K562 (cell line): ENCODE data around the gene PARP11.

ENCODE experiments used
- MTA2 ChIP-seq: fragments of 450-650 bp; IDR thresholded peaks from 2 replicates; pipeline ENCODE4 v1.6.1; 2016; ENCODE audit warnings: low read depth
- MXI1 ChIP-seq: IDR thresholded peaks from 2 replicates; pipeline ENCODE4 v1.6.1; 2011; ENCODE audit warnings: low read depth, mild to moderate bottlenecking, improper control_type of control experiment, low read length
- MYBL2 ChIP-seq, 2 experiments: fragments of 450-650 bp in 1 of 2; sonication (generic) in 1 of 2; formaldehyde crosslinking in 1 of 2; IDR thresholded peaks; 2 replicates each; pipeline versions ENCODE4 v1.6.1 to v1.8.1; 2017 to 2022; ENCODE audit warnings: borderline replicate concordance in 1 of 2, inconsistent platforms in 1 of 2, low read depth in 1 of 2, mild to moderate bottlenecking in 1 of 2, missing genetic modification reagents in 1 of 2, moderate library complexity in 1 of 2
- NR2F6 ChIP-seq: fragments of 450-650 bp; formaldehyde crosslinking; IDR thresholded peaks from 2 replicates; pipeline ENCODE4 v1.4.0; 2020; ENCODE audit warnings: mild to moderate bottlenecking
- TRIM28 ChIP-seq: fragments of 450-650 bp; IDR thresholded peaks from 2 replicates; pipeline ENCODE4 v1.6.1; 2017
- ZKSCAN1 ChIP-seq: fragments of 150-350 bp; IDR thresholded peaks from 2 replicates; pipeline ENCODE4 v1.6.1; 2016; ENCODE audit warnings: low read depth, low read length
- TF ChIP-seq, protein P1 (sequence below): fragments of 450-650 bp; IDR thresholded peaks from 2 replicates; pipeline ENCODE4 v1.6.1; 2016; ENCODE audit warnings: borderline replicate concordance

DNA sequence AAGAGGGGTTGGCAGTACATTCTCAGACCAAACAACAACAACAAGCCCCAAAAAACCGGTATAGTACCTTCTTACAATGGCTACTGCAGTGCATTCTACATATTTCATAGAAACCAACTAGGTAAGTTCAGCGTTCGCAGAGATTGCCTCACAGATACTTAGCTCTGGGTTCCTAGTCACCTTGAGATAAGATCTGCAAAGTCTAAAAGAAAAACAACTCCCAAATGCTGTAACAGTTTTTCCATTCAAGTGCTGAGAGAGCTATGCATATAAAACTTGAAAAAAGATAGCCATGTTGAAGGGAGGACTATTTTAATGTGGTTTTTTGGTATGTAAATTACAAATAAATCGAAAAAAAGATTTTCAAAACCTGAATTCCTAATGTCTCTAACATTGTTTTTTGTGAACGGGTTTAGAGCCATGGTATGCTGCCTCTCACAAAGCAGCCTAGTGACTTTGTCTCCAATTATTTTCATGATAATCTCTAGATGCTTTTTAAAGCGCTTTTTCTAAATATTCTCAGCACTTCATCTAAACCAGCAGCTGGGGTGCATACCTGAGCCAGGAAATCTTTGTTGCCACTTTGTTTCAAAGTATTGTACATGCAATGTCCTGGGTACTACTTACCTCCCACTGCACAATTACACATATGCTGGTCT lies 63.7 kb downstream of the PARP11 start:
- TF ChIP-seq MYBL2 (IDR thresholded peaks at IDR 0.05; ENCODE audit: low read depth) (no peak), MYBL2 (CRISPR knock-in tag; IDR thresholded peaks at IDR 0.05; ENCODE audit: borderline replicate concordance) (no peak), MXI1 (no peak), MTA2 (no peak), TRIM28 (no peak), ZKSCAN1 (no peak), NR2F6 (CRISPR knock-in tag) (no peak)
- TF ChIP-seq, protein P1, sequence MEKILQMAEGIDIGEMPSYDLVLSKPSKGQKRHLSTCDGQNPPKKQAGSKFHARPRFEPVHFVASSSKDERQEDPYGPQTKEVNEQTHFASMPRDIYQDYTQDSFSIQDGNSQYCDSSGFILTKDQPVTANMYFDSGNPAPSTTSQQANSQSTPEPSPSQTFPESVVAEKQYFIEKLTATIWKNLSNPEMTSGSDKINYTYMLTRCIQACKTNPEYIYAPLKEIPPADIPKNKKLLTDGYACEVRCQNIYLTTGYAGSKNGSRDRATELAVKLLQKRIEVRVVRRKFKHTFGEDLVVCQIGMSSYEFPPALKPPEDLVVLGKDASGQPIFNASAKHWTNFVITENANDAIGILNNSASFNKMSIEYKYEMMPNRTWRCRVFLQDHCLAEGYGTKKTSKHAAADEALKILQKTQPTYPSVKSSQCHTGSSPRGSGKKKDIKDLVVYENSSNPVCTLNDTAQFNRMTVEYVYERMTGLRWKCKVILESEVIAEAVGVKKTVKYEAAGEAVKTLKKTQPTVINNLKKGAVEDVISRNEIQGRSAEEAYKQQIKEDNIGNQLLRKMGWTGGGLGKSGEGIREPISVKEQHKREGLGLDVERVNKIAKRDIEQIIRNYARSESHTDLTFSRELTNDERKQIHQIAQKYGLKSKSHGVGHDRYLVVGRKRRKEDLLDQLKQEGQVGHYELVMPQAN, result no peak
